Activated CD8-positive, alpha-beta memory T cell treated with anti-CD3 and anti-CD28 coated beads, Interleukin-2, amount 50 U/mL, for 4 hours (primary cell): Measurements from ENCODE around the gene PRELP.

Experiments
- DNase-seq: peaks from one replicate; pipeline ENCODE4 v3.0.0-alpha.2; 2020

The PRELP gene

GRCh38 chr1:203527013-203527412 lies 51.4 kb downstream of the PRELP start:
- no peak for DNase-seq

GRCh38 chr1:203528063-203528462 lies 52.5 kb downstream of the PRELP start:
- DNase-seq = no peak

- DNase-seq = no peak
Observed at GRCh38 chr1:203528976-203529835, 53.6 kb downstream of the PRELP start.

GRCh38 chr1:203531063-203531462 lies 55.5 kb downstream of the PRELP start:
- DNase-seq = no peak

- no peak for DNase-seq
Observed at GRCh38 chr1:203534012-203534411, 58.4 kb downstream of the PRELP start.

GRCh38 chr1:203534526-203534925 lies 58.9 kb downstream of the PRELP start:
- DNase-seq = no peak

- DNase-seq = no peak
Observed at GRCh38 chr1:203536575-203536974, 61.0 kb downstream of the PRELP start.

GRCh38 chr1:203536980-203537455 lies 61.4 kb downstream of the PRELP start:
- DNase-seq = no peak

- no peak for DNase-seq
Observed at GRCh38 chr1:203537806-203538464, 62.3 kb downstream of the PRELP start.

GRCh38 chr1:203538726-203539125 lies 63.1 kb downstream of the PRELP start:
- no peak for DNase-seq

GRCh38 chr1:203539831-203540546 lies 64.4 kb downstream of the PRELP start:
- DNase-seq = no peak
